HG03432 (cell line): ENCODE data around the gene SEMA3B.
"Not testable (repeated sequence)": the region's sequence is repeated elsewhere in the genome, so short reads cannot be mapped to it uniquely, and the experiment has no call there.

Source experiments
- ATAC-seq: cut with Tn5 transposase; IDR thresholded peaks from one replicate; pipeline ENCODE4 v1.9.1; 2021; ENCODE audit warnings: mild to moderate bottlenecking, moderate library complexity; ENCODE audit not compliant: unreplicated experiment

SEMA3B gene

DNA sequence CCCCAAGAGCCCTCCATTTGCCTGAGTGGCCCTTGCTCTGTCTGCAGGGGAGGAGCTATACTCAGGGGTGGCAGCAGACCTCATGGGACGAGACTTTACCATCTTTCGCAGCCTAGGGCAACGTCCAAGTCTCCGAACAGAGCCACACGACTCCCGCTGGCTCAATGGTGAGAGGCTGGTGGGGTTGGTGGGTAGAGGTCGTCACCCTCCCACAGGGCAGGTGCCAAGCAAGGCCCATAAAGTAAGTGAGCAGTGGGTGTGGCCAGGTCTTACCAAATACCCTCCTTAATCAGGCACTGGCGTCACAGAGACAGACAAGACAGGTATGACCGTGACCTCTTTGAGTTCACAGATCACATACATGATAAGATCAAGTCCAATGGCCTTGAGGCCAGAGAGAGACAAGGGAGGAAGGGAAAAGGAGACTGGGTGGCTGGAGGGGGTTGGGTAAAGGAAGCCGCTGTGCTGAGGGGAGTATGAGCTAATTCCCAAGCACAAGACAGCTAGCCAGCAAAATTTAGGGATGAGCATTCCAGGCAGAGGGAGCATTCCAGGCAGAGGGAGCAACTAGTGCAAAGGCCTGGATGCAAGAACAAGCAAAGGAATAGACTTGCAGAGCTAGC is 2.5 kb downstream of the SEMA3B start:
- ATAC-seq: no peak

DNA sequence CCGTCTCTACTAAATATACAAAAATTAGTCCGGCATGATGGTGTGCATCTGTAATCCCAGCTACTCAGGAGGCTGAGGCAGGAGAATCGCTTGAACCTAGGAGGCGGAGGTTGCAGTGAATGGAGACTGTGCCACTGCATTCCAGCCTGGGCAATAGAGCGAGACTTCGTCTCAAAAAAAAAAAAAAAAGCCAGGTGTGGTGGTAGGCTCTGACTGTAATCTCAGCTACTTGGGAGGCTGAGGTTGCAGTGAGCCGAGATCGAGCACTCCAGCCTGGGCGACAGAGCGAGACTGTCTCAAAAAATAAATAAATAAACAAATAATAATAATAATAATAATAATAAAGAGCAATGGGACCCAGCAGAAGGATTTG is 3.6 kb downstream of the SEMA3B start:
- ATAC-seq: not testable (repeated sequence)

DNA sequence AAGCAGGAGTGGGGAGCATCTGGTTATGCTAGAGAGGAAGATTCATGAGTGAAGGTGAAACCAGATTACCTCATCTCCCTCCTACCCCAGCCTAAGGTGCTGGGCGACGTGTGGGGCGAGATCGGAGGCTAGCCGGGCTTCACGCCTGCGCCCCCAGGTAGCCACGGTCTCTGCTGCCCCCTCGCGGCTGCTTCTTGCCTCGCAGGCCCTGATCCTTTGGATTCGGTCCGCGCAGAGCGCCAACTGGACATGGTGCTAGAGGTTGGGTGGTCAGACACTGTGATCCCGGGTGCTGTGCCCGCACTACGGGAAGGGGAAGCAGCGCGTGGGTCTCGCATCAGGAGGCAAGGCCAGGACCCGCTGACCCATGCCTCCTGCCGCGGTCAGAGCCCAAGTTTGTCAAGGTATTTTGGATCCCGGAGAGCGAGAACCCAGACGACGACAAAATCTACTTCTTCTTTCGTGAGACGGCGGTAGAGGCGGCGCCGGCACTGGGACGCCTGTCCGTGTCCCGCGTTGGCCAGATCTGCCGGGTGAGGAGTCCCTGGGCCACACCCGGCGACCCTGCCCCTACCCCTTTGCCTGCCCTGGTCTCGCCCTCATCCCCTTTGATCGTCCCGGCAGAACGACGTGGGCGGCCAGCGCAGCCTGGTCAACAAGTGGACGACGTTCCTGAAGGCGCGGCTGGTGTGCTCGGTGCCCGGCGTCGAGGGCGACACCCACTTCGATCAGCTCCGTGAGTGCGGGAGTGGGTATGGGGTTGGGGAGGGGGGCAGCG is 4.2 kb downstream of the SEMA3B start:
- ATAC-seq: peak; percentile 81

DNA sequence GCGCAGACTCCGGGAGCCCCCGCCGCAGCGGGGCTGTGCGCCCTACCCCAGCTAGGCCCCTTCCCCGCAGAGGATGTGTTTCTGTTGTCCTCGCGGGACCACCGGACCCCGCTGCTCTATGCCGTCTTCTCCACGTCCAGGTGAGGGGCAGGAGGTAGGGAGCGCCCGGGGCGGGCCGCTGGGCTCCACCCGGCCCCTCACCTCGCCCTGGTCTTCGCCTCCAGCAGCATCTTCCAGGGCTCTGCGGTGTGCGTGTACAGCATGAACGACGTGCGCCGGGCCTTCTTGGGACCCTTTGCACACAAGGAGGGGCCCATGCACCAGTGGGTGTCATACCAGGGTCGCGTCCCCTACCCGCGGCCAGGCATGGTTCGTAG is 4.7 kb downstream of the SEMA3B start:
- ATAC-seq: no peak

DNA sequence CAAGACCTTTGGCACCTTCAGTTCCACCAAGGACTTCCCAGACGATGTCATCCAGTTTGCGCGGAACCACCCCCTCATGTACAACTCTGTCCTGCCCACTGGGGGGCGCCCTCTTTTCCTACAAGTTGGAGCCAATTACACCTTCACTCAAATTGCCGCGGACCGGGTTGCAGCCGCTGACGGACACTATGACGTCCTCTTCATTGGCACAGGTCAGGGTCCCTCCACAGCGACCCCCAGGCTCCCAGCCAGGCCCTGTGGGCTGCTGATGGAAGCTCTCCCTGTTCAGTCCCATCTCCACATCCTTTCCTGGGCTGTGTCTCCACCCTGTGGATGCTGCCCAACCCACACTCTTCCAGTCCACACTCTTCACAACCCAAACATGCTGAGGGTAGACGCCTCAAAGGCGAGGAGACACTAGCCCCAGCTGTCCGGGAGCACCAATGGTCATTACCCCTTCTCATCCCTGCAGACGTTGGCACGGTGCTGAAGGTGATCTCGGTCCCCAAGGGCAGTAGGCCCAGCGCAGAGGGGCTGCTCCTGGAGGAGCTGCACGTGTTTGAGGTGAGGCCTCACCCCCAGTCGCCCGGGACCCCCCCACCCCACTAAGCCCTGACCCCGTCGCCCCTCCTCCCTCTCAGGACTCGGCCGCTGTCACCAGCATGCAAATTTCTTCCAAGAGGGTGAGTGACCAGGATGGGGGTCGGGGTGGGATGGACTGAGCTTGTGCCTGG is 5.6 kb downstream of the SEMA3B start:
- no peak for ATAC-seq

DNA sequence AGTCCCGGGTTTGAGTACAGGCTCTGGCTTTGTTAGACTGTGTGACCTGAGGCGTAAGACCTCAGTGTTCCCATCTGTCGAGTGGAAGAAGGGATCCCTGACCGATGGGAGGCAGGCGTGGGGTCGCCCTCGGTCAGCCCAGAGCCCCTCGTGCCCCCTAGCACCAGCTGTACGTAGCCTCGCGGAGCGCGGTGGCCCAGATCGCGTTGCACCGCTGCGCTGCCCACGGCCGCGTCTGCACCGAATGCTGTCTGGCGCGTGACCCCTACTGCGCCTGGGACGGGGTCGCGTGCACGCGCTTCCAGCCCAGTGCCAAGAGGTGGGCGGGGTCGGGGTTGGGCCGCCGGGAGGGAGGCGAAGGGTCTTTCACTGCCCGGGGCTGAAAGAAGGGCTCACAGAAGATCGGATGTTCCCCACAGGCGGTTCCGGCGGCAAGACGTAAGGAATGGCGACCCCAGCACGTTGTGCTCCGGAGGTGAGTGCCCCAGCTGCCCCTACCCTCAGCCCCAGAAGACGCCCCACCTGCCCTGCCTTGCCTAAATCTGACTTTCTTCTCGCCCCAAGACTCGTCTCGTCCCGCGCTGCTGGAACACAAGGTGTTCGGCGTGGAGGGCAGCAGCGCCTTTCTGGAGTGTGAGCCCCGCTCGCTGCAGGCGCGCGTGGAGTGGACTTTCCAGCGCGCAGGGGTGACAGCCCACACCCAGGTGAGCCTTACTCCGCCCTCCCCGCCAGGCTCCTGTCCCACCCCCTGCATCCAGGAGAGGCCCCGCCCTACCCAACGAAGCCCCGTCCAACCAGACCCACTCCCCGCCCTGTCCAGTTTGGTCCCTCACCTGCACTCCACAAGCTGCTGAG is 6.4 kb downstream of the SEMA3B start:
- no peak for ATAC-seq

DNA sequence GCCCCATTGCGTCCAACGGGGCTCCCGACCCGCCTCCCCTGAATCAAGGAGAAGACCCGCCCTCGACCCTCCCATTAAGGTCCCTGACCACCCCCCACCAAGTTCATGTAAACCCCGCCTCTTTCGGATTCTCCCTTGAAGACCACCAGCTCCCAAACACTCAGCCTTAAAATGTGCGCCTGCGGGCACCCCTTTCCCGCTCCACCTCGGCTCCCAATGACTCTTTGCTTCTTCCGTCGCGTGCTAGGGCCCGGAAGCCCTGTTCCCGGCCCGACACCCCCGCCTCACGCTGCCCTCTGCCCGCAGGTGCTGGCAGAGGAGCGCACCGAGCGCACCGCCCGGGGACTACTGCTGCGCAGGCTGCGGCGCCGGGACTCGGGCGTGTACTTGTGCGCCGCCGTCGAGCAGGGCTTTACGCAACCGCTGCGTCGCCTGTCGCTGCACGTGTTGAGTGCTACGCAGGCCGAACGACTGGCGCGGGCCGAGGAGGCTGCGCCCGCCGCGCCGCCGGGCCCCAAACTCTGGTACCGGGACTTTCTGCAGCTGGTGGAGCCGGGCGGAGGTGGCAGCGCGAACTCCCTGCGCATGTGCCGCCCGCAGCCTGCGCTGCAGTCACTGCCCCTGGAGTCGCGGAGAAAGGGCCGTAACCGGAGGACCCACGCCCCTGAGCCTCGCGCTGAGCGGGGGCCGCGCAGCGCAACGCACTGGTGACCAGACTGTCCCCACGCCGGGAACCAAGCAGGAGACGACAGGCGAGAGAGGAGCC is 7.2 kb downstream of the SEMA3B start:
- no peak for ATAC-seq

DNA sequence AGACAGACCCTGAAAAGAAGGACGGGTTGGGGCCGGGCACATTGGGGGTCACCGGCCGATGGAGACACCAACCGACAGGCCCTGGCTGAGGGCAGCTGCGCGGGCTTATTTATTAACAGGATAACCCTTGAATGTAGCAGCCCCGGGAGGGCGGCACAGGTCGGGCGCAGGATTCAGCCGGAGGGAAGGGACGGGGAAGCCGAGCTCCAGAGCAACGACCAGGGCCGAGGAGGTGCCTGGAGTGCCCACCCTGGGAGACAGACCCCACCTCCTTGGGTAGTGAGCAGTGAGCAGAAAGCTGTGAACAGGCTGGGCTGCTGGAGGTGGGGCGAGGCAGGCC is 7.8 kb downstream of the SEMA3B start:
- no peak for ATAC-seq

DNA sequence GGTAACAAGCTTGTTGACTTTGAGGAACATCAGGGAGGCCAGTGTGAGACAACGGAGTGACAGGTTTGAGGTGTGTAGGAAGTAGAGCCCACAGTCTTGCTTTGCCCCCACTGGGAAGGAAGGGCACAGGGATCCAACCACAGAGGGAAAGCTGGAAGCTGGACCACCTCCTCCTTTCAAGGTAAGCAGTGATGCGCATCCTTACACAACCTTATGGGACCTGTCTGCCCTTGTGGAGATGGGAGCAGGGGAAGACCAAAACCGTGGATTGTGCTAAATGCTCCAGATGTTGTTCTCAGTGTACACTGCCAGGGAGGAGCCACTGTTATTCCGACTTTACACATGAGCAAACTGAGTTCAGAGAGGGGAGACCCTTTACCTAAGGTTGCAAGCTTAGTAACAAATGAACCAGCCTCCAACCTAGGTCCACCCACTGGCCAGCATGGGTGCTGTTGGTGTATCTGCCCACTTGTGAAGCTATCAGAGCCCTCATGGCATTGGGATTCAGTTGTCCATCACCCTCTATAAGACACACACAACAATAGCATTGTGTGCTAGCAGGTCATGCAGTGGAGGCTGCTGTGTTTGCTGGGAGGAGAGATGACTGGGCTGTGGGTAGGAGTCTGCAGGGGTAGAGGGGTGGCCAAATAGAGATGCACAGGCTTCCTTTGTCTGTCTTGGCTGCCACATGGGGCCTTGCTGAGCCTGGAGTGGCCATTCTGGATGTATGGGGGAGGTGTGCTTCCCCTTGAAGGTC is 9.4 kb downstream of the SEMA3B start:
- no peak for ATAC-seq

DNA sequence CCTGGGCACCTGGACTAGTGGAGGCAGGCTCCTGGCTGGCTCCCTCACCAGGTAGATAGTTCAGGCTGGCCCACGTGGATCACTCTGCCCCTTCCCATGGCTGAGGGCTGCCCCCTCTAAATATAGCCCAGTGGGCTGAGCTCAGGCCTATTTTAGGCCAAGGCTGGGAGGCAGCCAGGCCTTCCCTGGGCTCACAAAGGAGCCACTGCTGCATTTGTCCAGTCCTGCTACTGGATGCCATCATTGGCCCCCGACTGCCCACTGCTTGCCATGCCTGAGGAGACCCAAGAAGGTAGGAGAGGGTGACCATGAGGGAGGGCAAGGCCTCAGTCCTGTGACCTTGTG is 9.9 kb downstream of the SEMA3B start, which contains the start of gene LSMEM2:
LSMEM2 (plus strand) TSS at position 208 of the 345 bp plus-strand sequence; CDS start at position 235, 27 bp downstream.
- no peak for ATAC-seq

DNA sequence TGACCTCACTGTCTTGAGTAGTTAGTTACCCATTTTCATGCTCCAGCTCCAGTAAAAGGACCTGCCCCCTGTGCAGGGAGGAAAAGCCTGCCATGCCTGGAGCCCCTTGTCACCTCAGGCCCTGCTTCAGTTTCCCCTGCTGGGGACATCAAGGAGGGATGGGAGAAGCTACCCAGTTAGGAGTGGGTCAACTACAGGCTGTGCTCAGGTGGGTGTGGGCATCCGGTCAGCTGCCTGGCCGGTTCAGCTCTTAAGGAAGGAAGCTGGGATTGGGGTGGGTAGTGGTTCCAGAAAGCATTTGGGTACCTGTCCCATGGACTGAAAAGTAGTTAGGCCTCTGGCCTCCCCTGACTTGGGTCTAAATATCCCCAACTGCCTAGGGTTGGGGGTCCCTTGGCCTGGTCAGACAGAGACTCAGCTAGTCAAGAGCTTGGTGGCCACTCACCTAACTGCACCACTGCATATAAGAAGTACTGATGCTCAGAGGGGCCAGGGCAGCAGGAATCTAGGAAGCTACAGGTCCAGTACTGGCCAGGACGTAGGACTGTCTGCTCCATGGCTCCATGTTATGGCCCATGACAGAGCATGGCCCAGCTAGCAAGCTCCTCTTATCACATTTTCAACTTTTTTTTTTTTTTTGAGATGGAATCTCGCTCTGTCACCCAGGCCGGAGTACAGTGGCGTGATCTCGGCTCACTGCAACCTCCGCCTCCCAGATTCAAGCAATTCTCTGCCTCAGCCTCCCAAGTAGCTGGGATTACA is 10.5 kb downstream of the SEMA3B start:
- no peak for ATAC-seq

DNA sequence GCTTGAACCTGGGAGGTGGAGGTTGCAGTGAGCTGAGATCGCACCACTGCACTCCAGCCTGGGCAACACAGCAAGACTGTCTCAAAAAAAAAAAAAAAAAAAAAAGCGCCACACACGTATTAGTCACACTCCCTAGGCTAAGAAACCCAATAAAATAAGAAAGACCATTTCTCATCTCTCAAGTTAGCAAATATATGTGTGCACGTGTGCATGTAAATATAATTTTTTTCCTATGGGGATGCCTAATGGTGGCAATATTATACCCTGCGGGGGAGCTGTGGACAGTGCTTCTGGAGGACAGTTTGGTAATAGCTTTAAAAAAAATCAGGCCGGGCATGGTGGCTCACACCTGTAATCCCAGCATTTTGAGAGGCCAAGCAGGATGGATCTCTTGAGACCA is 15.2 kb downstream of the SEMA3B start:
- ATAC-seq: not testable (repeated sequence)

DNA sequence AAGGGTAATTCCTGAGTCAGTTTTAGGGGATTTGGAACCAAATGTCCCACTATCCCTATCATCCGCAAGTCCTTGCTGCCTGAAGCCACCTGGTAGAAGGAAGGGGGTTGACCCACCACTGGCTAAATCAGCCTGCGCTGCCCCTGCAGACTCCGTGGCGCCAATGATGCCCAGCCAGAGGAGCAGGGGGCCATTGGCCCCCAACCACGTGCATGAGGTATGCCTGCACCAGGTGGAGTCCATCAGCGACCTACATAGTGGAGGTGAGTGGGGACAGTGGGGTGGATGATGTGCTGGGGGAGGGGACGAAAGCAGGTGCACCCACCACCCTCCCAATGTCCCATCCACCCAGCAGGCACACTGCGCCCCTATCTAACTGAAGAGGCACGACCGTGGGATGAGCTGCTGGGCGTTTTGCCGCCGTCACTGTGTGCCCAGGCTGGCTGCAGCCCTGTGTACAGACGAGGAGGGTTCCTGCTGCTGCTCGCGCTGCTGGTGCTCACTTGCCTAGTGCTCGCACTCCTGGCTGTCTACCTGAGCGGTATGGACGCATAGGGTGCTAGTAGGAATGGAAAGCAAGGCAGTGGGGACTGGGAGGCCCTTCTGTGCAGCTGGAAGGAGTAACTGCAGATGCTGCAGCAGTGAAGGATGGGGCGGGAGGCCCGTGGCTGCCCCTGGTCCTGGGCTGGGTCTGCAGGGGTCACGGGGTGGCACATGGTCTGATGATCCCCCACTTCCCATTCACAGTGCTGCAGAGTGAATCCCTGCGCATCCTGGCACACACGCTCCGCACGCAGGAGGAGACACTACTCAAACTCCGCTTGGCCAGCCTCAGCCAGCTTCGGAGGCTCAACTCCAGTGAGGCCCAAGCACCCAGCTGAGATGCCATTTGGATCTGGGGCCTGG is 17.6 kb downstream of the SEMA3B start:
- no peak for ATAC-seq

DNA sequence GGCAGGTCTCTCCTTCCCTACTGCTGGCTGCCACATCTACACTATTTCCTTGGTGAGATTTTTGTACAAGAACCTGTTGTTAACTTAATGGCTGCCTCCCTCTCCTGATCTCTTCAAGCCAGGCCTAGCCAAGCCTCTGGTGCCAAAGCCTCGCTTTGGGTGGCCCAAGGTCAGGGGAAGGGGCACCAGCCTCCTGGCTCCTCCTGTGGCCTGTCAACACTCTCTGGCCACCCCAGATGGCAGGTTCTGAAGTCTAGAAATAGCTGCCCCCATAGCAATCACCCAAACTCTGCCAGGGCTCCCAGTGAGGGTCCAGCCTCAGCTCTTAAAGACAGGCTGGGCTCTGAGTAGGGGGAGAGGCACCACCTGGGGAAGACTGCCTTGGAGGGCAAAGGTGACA is 18.3 kb downstream of the SEMA3B start:
- ATAC-seq: no peak

DNA sequence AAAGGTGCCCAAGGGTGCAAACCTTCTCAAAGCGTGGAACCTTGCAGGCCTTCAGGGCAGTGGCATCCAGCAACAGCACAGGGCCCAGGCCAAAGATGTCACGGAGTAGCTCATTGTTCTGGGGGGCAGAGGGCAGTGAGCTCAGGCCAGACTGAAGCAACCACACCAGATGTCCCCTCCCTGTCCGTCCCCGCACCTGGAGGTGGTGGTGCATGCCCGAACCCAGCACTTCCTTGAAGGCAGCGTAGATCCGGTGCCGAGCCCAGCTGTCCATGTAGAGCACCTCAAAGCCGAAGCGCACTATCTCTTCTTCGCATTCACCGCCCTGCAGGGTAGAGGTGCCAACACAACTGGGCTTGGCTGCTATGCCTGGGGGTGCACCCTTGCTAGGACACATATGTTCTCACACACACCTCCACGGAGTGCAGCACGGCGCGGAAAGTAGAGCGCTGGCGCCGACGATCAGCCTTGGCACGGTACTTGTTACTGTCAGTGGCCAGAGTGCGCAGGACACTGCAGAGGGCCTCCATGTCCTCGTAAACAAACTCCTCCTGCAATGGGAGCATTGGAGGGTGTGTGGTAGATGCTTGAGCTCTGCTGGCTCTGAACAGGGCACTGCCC is 19.6 kb downstream of the SEMA3B start:
- no peak for ATAC-seq

DNA sequence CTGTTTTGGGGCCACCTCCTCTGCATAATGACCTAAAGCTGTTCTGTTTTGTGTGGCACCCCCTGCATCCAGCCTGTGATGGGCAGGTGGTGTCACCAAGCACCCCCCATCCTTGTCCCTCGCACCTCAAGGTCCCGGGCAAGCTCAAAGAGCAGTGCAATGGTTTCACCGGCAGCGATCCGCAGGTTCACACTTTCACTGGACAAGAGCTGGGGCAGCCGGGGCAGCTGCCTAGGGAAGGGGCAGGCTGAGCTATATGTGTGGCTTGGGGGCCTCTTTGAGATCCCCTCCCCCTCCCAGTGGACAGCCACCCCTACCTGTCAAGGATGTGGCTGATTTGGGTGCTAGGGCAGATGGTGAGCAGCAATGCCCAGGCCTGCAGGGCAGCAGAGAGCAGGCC is 20.2 kb downstream of the SEMA3B start:
- no peak for ATAC-seq

DNA sequence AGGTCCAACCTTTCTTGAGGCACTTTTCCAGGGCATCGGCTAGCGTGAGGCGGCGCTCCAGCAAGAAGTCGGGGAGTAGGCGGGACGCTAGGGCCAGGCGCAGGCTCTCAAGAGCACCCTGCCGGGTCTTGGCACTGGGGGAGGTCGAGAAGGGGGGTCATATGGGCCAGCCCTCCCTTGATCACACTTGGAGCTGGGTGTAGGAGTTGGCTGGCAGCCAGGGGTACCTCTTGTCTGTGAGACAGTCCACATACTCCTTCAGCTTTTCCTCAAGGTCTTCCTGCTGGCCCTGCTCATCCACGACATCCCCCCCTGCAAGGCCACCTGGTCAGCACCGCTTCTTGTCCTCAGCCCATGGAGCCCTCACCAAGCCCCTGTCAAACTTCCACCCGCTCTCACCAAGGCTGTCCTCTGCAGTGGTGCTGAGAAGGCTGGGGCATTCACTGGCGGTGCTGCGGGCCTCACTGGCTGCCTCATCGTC is 21.3 kb downstream of the SEMA3B start:
- ATAC-seq: no peak
